Loucy (cell line): ENCODE measurements around the gene HMCN1.

Source experiments
- H2AFZ ChIP-seq: fragments of 200-600 bp; sonication (generic); 2 replicates; pipeline ENCODE4 v1.6.0; 2016; ENCODE audit warnings: antibody characterized with exemption, mild to moderate bottlenecking, low read length, moderate library complexity
- H3F3A ChIP-seq: fragments of 200-600 bp; 2 replicates; pipeline ENCODE4 v1.6.0; 2016; ENCODE audit warnings: antibody characterized with exemption, low read depth, mild to moderate bottlenecking
- H3K27me3 ChIP-seq: fragments of 200-600 bp; sonication (generic); 2 replicates; pipeline ENCODE4 v1.6.1; 2014; ENCODE audit warnings: low read length, mild to moderate bottlenecking; ENCODE audit not compliant: insufficient read depth, poor library complexity, severe bottlenecking
- H3K36me3 ChIP-seq: fragments of 200-600 bp; sonication (generic); 2 replicates; pipeline ENCODE4 v1.6.1; 2016; ENCODE audit warnings: low read length; ENCODE audit not compliant: insufficient read depth
- H3K4me1 ChIP-seq: fragments of 200-600 bp; sonication (generic); 2 replicates; pipeline ENCODE4 v1.5.1; 2014; ENCODE audit warnings: low read length, mild to moderate bottlenecking; ENCODE audit not compliant: insufficient read depth, poor library complexity, severe bottlenecking
- H3K4me2 ChIP-seq: fragments of 200-600 bp; sonication (generic); 2 replicates; pipeline ENCODE4 v1.6.0; 2014; ENCODE audit warnings: antibody characterized with exemption, low read length, low read depth, mild to moderate bottlenecking; ENCODE audit not compliant: poor library complexity, severe bottlenecking
- H3K4me3 ChIP-seq: fragments of 200-600 bp; sonication (generic); 2 replicates; pipeline ENCODE4 v1.5.1; 2014; ENCODE audit warnings: low read length, mild to moderate bottlenecking, mixed read lengths; ENCODE audit not compliant: poor library complexity, severe bottlenecking
- H3K79me2 ChIP-seq: fragments of 200-600 bp; sonication (generic); 2 replicates; pipeline ENCODE4 v1.6.1; 2014; ENCODE audit warnings: low read length; ENCODE audit not compliant: insufficient read depth
- H3K9ac ChIP-seq: fragments of 200-600 bp; sonication (generic); 2 replicates; pipeline ENCODE4 v1.6.0; 2014; ENCODE audit warnings: mild to moderate bottlenecking, low read depth, low read length, moderate library complexity; ENCODE audit not compliant: poor library complexity, severe bottlenecking
- H3K9me2 ChIP-seq: fragments of 200-600 bp; sonication (generic); replicated peaks from 2 replicates; pipeline ENCODE4 v1.6.1; 2016; ENCODE audit warnings: low read depth, low read length, mixed read lengths
- H3K9me3 ChIP-seq: fragments of 200-600 bp; sonication (generic); 2 replicates; pipeline ENCODE4 v1.6.1; 2014; ENCODE audit warnings: mild to moderate bottlenecking, antibody characterized with exemption, low read length, low read depth; ENCODE audit not compliant: insufficient read depth
- H4K20me1 ChIP-seq: fragments of 200-600 bp; sonication (generic); 2 replicates; pipeline ENCODE4 v1.6.0; 2014; ENCODE audit warnings: antibody characterized with exemption, low read length, mild to moderate bottlenecking; ENCODE audit not compliant: insufficient read depth, poor library complexity, severe bottlenecking
- CTCF ChIP-seq: fragments of 200-600 bp; sonication (generic); conservative IDR thresholded peaks from 2 replicates; pipeline ENCODE4 v1.5.1; 2014; ENCODE audit warnings: mild to moderate bottlenecking, antibody characterized with exemption, low read length
- EZH2phosphoT487 ChIP-seq: fragments of 200-600 bp; IDR thresholded peaks from 2 replicates; pipeline ENCODE4 v1.6.1; 2018; ENCODE audit warnings: antibody characterized with exemption, mild to moderate bottlenecking, moderate library complexity, borderline replicate concordance

HMCN1 gene

GRCh38 chr1:185704181-185704580 is 30.0 kb upstream of the HMCN1 start:
- H2AFZ ChIP-seq: no peak overlapping the region
- no peaks in the 10 kb centered on the region for H3K79me2 ChIP-seq
- H3K9me2 ChIP-seq: no peaks in the 10 kb centered on the region
- no peak overlapping the region for H3K9ac ChIP-seq
- H3K4me1 ChIP-seq: peaks cover 14% of the 10 kb centered on the region
- no peak overlapping the region for H3K4me3 ChIP-seq
- H3F3A ChIP-seq: no peaks in the 10 kb centered on the region
- H3K27me3 ChIP-seq: no peaks in the 10 kb centered on the region
- no peaks in the 10 kb centered on the region for H3K9me3 ChIP-seq
- no peak overlapping the region for H3K4me2 ChIP-seq
- TF ChIP-seq EZH2phosphoT487: no peak
- TF ChIP-seq CTCF: no peak
- H3K36me3 ChIP-seq: no peaks in the 10 kb centered on the region
- H4K20me1 ChIP-seq: no peaks in the 10 kb centered on the region

DNA sequence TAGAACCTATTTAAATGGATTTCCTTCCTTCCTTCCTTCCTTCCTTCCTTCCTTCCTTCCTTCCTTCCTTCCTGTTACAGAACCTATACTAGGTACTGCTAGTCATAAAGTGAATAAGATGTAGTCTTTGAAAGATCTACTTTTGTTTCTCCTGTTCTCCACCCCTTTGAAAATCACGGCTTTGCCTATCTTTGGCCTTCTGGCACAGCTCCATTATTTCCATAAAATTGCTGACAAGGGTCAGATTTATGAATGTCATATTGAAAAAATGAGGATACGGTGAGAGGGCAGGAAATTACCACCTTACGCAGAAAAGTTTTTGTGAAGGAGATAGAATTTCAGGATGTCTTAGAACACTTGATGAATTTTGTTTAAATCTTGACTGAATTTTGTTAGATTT is 18.1 kb upstream of the HMCN1 start:
- no peak overlapping the region for H2AFZ ChIP-seq
- TF ChIP-seq EZH2phosphoT487 (no peak), CTCF (no peak)
- H3K9me3 ChIP-seq: no peaks in the 10 kb centered on the region
- no peaks in the 10 kb centered on the region for H3K9me2 ChIP-seq
- no peaks in the 10 kb centered on the region for H3K79me2 ChIP-seq
- no peaks in the 10 kb centered on the region for H3K27me3 ChIP-seq
- H3K4me1 ChIP-seq: no peaks in the 10 kb centered on the region
- H3K4me2 ChIP-seq: no peak overlapping the region
- H3K9ac ChIP-seq: no peak overlapping the region
- no peaks in the 10 kb centered on the region for H3F3A ChIP-seq
- H3K4me3 ChIP-seq: no peak overlapping the region
- H4K20me1 ChIP-seq: no peaks in the 10 kb centered on the region
- no peaks in the 10 kb centered on the region for H3K36me3 ChIP-seq

DNA sequence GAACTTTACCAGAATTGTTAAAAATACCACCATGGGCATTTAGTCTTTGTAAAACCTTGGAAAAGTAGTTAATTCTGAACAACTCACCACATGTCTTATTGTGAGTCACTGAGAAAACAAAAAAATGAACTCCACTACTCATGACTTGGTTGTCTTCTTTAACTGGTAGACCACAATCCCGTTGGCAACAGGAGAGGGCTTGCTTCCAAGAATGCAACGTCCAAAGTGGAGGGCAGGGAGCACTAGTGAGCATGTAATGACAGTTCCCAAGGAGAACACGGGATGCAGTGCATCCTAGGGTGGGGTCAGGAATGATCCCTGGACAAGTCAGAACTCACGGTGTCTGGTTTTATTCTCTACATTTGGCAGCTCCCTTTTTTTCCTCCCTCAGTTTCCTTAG is 15.2 kb upstream of the HMCN1 start:
- no peaks in the 10 kb centered on the region for H3K79me2 ChIP-seq
- no peak overlapping the region for H3K4me2 ChIP-seq
- no peaks in the 10 kb centered on the region for H3F3A ChIP-seq
- no peaks in the 10 kb centered on the region for H3K9me3 ChIP-seq
- H2AFZ ChIP-seq: no peak overlapping the region
- TF ChIP-seq CTCF (no peak), EZH2phosphoT487 (no peak)
- no peaks in the 10 kb centered on the region for H4K20me1 ChIP-seq
- H3K4me1 ChIP-seq: no peaks in the 10 kb centered on the region
- no peak overlapping the region for H3K9ac ChIP-seq
- no peaks in the 10 kb centered on the region for H3K36me3 ChIP-seq
- H3K9me2 ChIP-seq: no peaks in the 10 kb centered on the region
- H3K27me3 ChIP-seq: no peaks in the 10 kb centered on the region
- no peak overlapping the region for H3K4me3 ChIP-seq
